Vagina (tissue), 2 donors: ENCODE measurements around the gene S100Z. TPM values are rescaled to one million over a fixed set of nuclear protein-coding genes. Genes with fewer than 3 reads are reported as not detected.

ENCODE experiments used
- DNase-seq, 2 donors: peaks; one replicate each; pipeline ENCODE4 v3.0.0-alpha.2; 2017; ENCODE audit errors: extremely low spot score in 2 of 2
- H3K27ac ChIP-seq: fragments of 200-600 bp; sonication (generic); one replicate; pipeline ENCODE4 v1.5.1; 2019
- H3K27me3 ChIP-seq: fragments of 200-600 bp; sonication (generic); one replicate; pipeline ENCODE4 v1.5.1; 2019
- H3K36me3 ChIP-seq, 2 donors: fragments of 200-600 bp; sonication (generic); one replicate each; pipeline ENCODE4 v1.5.1; 2017 to 2019
- H3K4me1 ChIP-seq: fragments of 200-600 bp; sonication (generic); one replicate; pipeline ENCODE4 v1.5.1; 2019
- H3K4me3 ChIP-seq, 2 donors: fragments of 200-600 bp; sonication (generic); 1 replicate in 1 of 2; 2 replicates in 1 of 2; pipeline ENCODE4 v1.5.1; 2016 to 2019
- H3K9me3 ChIP-seq: fragments of 200-600 bp; sonication (generic); one replicate; pipeline ENCODE4 v1.5.1; 2019
- CTCF ChIP-seq, 3 experiments: fragments of 450-650 bp in 2 of 3; fragments of 200-600 bp in 1 of 3; sonication (generic) in 1 of 3; IDR thresholded peaks; one replicate each; pipeline ENCODE4 v1.5.1; 2017 to 2019; ENCODE audit warnings: antibody characterized with exemption in 3 of 3, mild to moderate bottlenecking in 2 of 3, moderate library complexity in 2 of 3
- POLR2A ChIP-seq, 2 donors: fragments of 450-650 bp; IDR thresholded peaks; one replicate each; pipeline ENCODE4 v1.6.1; 2017; ENCODE audit warnings: antibody characterized with exemption in 2 of 2, mild to moderate bottlenecking in 2 of 2, moderate library complexity in 2 of 2
- POLR2AphosphoS5 ChIP-seq, 2 donors: sonication (generic); formaldehyde crosslinking; IDR thresholded peaks; one replicate each; pipeline ENCODE4 v1.9.0; 2017; ENCODE audit warnings: antibody characterized with exemption in 2 of 2, mild to moderate bottlenecking in 2 of 2, low read depth in 1 of 2; ENCODE audit not compliant: insufficient read depth in 1 of 2
- intact Hi-C: fragments of 100-400 bp; cut with DNase I; formaldehyde crosslinking; loops from one replicate; pipeline ENCODE4 v1.15.1; 2023
- total RNA-seq: library from RNA; depleted of rRNA; stranded (reverse); fragments of >200 nt; gene quantifications from one replicate; pipeline ENCODE4 v1.2.3, GENCODE V29; 2016

S100Z gene
- total RNA-seq, 1 donor from 2014 or later, result not detected

- H3K27me3 ChIP-seq, result no peaks in the 10 kb centered on the region
- H3K9me3 ChIP-seq, result no peaks in the 10 kb centered on the region
- intact Hi-C loops, result no loop called here
- no peak for DNase-seq
- no peaks in the 10 kb centered on the region for H3K36me3 ChIP-seq
- no peaks in the 10 kb centered on the region for H3K4me1 ChIP-seq
- no peak overlapping the region for H3K27ac ChIP-seq
- no peak for TF ChIP-seq CTCF (IDR thresholded peaks at IDR 0.05)
- no peak for TF ChIP-seq POLR2A (IDR thresholded peaks at IDR 0.05)
- TF ChIP-seq POLR2AphosphoS5 (IDR thresholded peaks at IDR 0.05; ENCODE audit: insufficient read depth in 1 of 2, low read depth in 1 of 2), result no peak
- no peak overlapping the region for H3K4me3 ChIP-seq
Observed at GRCh38 chr5:76938177-76938576, 88.4 kb downstream of the S100Z start.

GRCh38 chr5:76941000-76941399 lies 91.2 kb downstream of the S100Z start:
- Histone ChIP-seq H3K4me3 (no peak overlapping the region), H3K27me3 (no peaks in the 10 kb centered on the region), H3K27ac (no peak overlapping the region), H3K4me1 (no peaks in the 10 kb centered on the region), H3K9me3 (no peaks in the 10 kb centered on the region), H3K36me3 (no peaks in the 10 kb centered on the region)
- DNase-seq, result no peak
- TF ChIP-seq CTCF (IDR thresholded peaks at IDR 0.05) (no peak), POLR2AphosphoS5 (IDR thresholded peaks at IDR 0.05; ENCODE audit: insufficient read depth in 1 of 2, low read depth in 1 of 2) (no peak), POLR2A (IDR thresholded peaks at IDR 0.05) (no peak)
- intact Hi-C loops, result no loop called here

GRCh38 chr5:76941442-76941841 lies 91.6 kb downstream of the S100Z start:
- H3K27ac ChIP-seq, result no peak overlapping the region

GRCh38 chr5:76942581-76942980 lies 92.8 kb downstream of the S100Z start:
- no peak overlapping the region for H3K4me3 ChIP-seq
- H3K27me3 ChIP-seq, result no peaks in the 10 kb centered on the region
- no peaks in the 10 kb centered on the region for H3K4me1 ChIP-seq
- DNase-seq, result no peak
- no peak overlapping the region for H3K27ac ChIP-seq
- no peaks in the 10 kb centered on the region for H3K9me3 ChIP-seq
- TF ChIP-seq POLR2A (IDR thresholded peaks at IDR 0.05) (no peak), CTCF (IDR thresholded peaks at IDR 0.05) (no peak), POLR2AphosphoS5 (IDR thresholded peaks at IDR 0.05; ENCODE audit: insufficient read depth in 1 of 2, low read depth in 1 of 2) (no peak)
- H3K36me3 ChIP-seq, result no peaks in the 10 kb centered on the region
- intact Hi-C loops, result no loop called here

More at GRCh38 chr5:76941442-76941841, 91.6 kb downstream of the S100Z start:
- no peaks in the 10 kb centered on the region for H3K9me3 ChIP-seq
- no peaks in the 10 kb centered on the region for H3K27me3 ChIP-seq
- no peak for TF ChIP-seq CTCF (IDR thresholded peaks at IDR 0.05)
- TF ChIP-seq POLR2AphosphoS5 (IDR thresholded peaks at IDR 0.05; ENCODE audit: insufficient read depth in 1 of 2, low read depth in 1 of 2), result no peak
- TF ChIP-seq POLR2A (IDR thresholded peaks at IDR 0.05), result no peak
- H3K4me3 ChIP-seq, result no peak overlapping the region
- DNase-seq, result no peak
- H3K4me1 ChIP-seq, result no peaks in the 10 kb centered on the region
- intact Hi-C loops, result no loop called here
- no peaks in the 10 kb centered on the region for H3K36me3 ChIP-seq

- Histone ChIP-seq H3K4me1 (no peaks in the 10 kb centered on the region), H3K4me3 (no peak overlapping the region), H3K36me3 (no peaks in the 10 kb centered on the region), H3K27me3 (no peaks in the 10 kb centered on the region), H3K9me3 (no peaks in the 10 kb centered on the region), H3K27ac (no peak overlapping the region)
- no peak for DNase-seq
- intact Hi-C loops, result no loop called here
- no peak for TF ChIP-seq POLR2A (IDR thresholded peaks at IDR 0.05)
- TF ChIP-seq POLR2AphosphoS5 (IDR thresholded peaks at IDR 0.05; ENCODE audit: insufficient read depth in 1 of 2, low read depth in 1 of 2), result no peak
- no peak for TF ChIP-seq CTCF (IDR thresholded peaks at IDR 0.05)
Observed at GRCh38 chr5:76943006-76943405, 93.2 kb downstream of the S100Z start.
